ENCODE data around the gene PASK.
"Not testable (repeated sequence)": the region's sequence is repeated elsewhere in the genome, so short reads cannot be mapped to it uniquely, and the experiment has no call there.

Gene PASK

GRCh38 chr2:241148891-241149674 is at the start of gene PASK:
Gene PASK, minus strand, starts transcription at chr2:241149472. Its CDS starts 6,440 bp downstream, at chr2:241143032.
- peak; percentile 74 to 88 (median 82) for DNase-seq

- no peak for DNase-seq
These were observed 49.4 kb upstream of the PASK start for GRCh38 chr2:241198381-241199279.

GRCh38 chr2:241197947-241198346 is 48.7 kb upstream of the PASK start:
- DNase-seq = no peak

- DNase-seq = not testable (repeated sequence)
These were observed 48.0 kb upstream of the PASK start for GRCh38 chr2:241197246-241197645.

GRCh38 chr2:241195506-241196130 is 46.3 kb upstream of the PASK start:
- DNase-seq = no peak

- DNase-seq = no peak
These were observed 45.5 kb upstream of the PASK start for GRCh38 chr2:241194811-241195210.

GRCh38 chr2:241193271-241193670 is 44.0 kb upstream of the PASK start:
- DNase-seq = no peak

- no peak for DNase-seq
These were observed 41.8 kb upstream of the PASK start for GRCh38 chr2:241191081-241191480.

GRCh38 chr2:241190291-241190981 is 41.2 kb upstream of the PASK start:
- DNase-seq = no peak

GRCh38 chr2:241189856-241190201 is 40.6 kb upstream of the PASK start:
- DNase-seq = no peak

GRCh38 chr2:241189093-241189855 is 40.0 kb upstream of the PASK start:
- no peak for DNase-seq

GRCh38 chr2:241188361-241189092 is 39.3 kb upstream of the PASK start, which contains the start of gene ANO7:
Gene ANO7, plus strand, starts transcription at chr2:241188677. Its CDS starts 1,387 bp downstream, at chr2:241190064.
- no peak for DNase-seq

GRCh38 chr2:241187918-241188234 is 38.6 kb upstream of the PASK start:
- DNase-seq = no peak

- DNase-seq = no peak
These were observed 38.0 kb upstream of the PASK start for GRCh38 chr2:241187101-241187917.

GRCh38 chr2:241185961-241186360 is 36.7 kb upstream of the PASK start:
- no peak for DNase-seq

GRCh38 chr2:241184901-241185300 is 35.6 kb upstream of the PASK start:
- DNase-seq = no peak

- DNase-seq = no peak
These were observed 33.9 kb upstream of the PASK start for GRCh38 chr2:241183221-241183620.

- no peak for DNase-seq
These were observed 33.4 kb upstream of the PASK start for GRCh38 chr2:241182531-241183133.

- no peak for DNase-seq
These were observed 32.9 kb upstream of the PASK start for GRCh38 chr2:241182126-241182525.

- no peak for DNase-seq
These were observed 31.2 kb upstream of the PASK start for GRCh38 chr2:241180495-241180894.

Data from activated naive CD4-positive, alpha-beta T cell (primary cell).